Activated CD8-positive, alpha-beta memory T cell treated with anti-CD3 and anti-CD28 coated beads, Interleukin-2, amount 50 U/mL, for 24 hours (primary cell): ENCODE measurements around the gene TRIO.

Source experiments
- DNase-seq: peaks from one replicate; pipeline ENCODE4 v3.0.0-alpha.2; 2020; ENCODE audit errors: extremely low read depth

TRIO gene

GRCh38 chr5:14411216-14411615, 268.1 kb downstream of the TRIO start:
- no peak for DNase-seq

- DNase-seq = no peak
Observed at GRCh38 chr5:14413331-14413750, 270.2 kb downstream of the TRIO start.

- no peak for DNase-seq
Observed at GRCh38 chr5:14414007-14414406, 270.9 kb downstream of the TRIO start.

DNA sequence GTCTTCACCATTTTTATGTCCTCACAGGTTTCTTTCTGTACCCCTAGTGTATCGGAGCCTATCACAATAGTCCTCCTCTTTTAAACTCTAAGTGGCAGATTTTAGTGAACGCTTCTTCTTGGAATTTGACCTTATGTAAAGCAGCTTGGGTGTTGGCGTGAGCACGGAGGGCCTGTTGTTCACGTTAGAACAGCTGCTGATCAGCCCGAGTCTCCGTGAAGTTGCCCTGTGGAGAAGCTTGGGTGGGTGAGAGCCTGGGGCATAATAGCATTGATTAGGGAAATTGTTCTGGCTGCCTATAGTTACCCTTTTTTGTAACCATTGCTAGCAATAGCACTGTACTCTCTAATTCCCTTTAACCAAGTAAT, 271.5 kb downstream of the TRIO start:
- no peak for DNase-seq

DNA sequence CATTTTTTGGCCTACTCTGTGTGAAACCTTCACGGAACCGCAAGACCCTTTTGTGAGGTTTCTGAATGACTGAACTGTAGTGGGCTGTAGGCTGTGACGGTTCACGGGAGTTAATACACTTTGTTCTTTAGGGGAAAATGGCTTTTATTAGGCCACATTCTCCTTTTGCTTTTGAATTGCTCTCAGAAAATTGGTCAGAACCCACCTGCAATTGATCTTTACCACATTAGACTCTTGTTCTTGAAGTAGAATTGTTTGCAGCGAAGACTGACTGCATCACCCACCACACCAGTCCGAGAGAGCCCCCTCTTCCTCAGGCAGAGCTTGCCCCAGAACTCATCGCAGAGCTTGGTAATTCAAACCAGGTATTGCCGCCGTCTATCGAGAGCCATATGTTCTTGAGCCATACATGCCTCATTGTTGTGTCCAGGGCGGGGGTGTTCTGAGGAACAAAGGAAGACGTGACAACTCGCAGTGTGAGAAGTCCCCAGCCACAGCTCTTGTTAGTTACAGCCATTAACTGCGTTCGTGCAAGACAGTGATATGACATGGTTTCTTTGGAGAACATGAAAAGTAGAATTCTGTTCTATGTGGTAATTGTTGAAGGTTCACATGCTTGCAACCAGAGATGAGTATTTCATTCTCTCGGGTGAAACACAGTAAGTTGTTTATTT, 272.0 kb downstream of the TRIO start:
- DNase-seq = no peak

DNA sequence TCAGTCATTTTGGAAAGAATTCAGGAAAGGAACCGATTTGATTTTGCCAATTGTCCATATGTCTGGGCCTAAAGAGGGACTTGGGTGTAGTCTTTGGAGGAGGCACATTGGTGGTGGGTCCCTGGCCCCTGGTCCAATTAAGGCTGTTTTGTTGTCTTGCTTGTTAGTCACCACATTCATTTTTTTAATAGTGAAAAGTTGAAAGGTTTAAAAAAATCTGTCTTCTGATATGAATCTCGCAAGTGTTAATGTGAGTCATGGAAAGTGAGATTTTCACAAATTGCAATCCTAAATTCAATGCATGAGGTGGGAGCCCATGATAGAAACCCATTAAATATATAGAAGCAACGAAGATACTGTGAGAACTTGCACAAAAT, 272.5 kb downstream of the TRIO start:
- no peak for DNase-seq

DNA sequence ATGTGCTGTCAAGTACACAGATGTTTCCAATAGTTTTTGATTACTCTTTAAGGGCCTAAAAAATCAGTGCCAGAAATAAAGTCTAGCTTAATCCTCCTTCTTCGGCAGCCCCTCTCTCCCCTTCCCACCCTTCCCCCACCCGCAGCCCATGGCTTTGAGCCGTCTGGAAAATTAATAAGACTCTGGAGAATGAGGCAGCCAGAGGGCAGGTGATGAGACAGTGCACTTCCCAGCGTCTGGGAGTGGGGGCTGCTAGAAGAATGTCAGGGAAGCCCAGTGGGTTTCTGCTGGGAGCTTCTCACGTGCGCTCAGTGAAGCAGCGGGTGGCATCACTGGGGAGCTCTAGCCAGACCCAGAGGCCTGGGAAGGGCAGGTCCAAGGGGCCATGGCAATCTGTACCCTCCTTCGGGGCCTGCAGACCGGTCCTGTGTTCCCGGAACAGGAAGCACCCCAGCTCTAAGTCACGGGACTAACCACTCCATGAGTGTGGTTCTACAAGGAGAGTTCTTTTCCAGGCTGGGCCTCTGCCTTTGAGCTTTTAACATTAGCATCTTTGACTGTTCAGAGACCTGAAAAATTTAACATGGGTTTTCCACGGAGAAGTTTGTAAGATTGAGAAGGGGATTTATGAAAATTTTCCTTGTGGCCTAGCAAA, 273.6 kb downstream of the TRIO start:
- no peak for DNase-seq

- DNase-seq = no peak
Observed at GRCh38 chr5:14417276-14417730, 274.2 kb downstream of the TRIO start.

GRCh38 chr5:14417792-14418765, 274.9 kb downstream of the TRIO start:
- DNase-seq = no peak

GRCh38 chr5:14419686-14420085, 276.5 kb downstream of the TRIO start:
- DNase-seq = no peak

DNA sequence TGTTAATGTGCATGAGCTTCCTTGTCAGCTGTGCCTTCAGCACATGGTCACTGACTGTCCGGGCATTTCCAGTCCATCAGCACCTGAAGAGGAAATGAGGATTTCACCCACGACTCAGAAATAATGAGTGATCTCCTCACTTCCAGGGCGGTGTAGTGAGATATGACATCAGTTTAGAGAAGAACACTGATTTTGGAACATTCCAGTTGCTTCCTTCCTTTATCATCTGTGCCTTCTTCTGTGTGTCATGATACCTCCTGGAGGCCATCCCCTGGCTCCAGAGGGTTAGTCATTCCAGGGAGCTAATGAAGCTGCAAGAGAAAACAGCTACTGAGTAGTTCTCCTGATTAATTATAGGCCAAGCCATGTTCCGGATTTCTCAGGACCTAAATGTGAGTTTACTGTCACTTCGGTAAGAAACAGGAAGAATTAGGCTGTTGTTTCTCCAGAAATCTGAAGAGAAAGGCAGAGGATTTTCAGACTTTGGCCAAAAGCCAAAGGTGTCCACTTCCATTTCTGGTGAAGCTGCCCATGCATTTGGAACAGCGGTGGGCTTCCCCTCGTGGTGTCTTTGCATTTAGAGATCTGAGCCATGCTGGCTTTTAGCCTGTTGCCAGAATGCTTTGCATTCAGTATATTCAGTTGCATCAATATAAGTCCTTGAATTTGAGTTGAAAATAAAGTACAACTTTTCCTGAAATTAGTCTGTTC, 277.1 kb downstream of the TRIO start:
- DNase-seq = no peak

- DNase-seq = no peak
Observed at GRCh38 chr5:14421851-14422250, 278.7 kb downstream of the TRIO start.

DNA sequence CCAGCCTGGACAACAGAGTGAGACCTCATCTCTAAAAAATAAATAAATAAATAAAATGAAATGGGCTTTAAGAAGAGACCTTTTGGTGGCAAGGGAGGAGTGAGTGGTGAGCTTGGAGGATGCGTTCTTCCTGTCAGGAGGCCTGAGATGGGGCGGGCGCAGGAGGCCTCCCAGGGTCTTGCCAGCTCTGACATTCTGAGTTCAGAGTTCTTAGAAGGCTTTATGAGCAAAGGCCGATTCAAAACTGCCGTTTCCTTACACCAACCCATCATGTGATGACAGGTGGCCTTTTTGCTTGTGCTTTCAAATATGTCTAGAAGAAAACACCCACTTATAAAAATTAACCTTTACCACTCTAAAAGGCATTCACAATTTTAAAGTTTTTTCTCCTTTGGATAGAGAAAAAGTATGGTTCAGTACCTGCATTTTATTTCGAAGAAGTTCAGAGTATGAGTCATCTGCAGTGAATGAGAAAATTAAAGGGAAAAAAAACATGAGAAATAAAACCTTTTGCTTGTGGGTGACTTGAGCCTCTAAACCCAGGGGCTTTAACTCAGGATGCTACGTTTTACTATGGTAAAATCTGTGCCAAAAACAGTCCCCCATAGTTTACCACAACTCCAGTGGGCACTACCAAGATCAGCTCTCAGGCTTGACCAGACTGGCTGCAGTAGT, 281.0 kb downstream of the TRIO start:
- DNase-seq = no peak

DNA sequence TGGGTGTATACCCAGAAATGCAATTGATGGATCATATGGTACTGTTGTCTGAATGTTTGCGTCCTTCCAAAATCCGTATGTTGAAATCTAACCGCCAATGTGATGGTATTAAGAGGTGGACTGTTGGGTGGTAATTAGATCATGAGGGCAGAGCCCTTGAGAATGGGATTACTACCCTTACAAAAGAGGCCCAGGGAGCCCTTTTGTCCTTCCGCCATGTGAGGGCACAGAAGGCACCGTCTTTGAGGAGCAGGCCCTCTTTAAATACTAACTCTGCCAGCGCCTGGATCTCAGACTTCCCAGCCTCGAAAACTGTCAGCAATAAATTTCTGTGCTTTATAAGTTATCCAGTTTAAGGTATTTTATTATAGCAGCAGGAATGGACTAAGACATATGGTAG, 282.4 kb downstream of the TRIO start:
- no peak for DNase-seq

GRCh38 chr5:14426521-14426920, 283.4 kb downstream of the TRIO start:
- DNase-seq = no peak

DNA sequence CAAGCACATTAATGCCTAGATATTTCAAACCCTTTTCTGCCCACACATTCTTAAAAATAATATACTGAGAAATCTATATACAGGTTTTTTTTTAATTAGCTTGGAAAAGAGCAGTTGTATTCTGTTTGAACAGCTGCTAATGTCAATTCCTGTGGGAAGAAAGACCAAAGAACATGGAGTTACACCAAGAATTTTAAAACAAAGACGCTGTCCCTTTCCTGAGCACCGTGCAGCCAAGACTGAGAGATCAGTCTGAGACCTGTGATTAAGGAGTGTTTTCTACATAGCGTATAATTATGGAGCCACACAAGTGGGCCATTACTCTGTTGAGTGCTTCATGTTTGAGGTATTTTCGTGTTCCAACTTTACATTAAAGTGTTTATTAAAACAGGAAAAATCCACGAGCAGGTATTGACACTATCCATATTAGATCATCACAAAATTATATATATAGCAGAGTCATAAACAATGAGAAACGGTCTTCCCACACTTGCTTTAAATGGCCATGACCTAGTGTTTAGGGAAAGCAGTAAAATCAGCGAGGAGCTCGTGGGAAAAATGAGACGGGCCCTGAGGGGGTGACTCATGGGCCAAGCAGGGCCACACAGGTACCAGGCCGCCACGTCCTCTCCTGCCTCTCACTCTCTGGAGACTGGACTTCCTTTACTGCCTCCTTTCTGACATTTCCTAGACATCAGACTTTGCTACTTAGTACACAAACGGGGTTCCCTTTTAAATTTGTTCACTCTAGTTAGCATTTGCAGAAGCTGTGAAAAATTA, 285.4 kb downstream of the TRIO start:
- DNase-seq = no peak

DNA sequence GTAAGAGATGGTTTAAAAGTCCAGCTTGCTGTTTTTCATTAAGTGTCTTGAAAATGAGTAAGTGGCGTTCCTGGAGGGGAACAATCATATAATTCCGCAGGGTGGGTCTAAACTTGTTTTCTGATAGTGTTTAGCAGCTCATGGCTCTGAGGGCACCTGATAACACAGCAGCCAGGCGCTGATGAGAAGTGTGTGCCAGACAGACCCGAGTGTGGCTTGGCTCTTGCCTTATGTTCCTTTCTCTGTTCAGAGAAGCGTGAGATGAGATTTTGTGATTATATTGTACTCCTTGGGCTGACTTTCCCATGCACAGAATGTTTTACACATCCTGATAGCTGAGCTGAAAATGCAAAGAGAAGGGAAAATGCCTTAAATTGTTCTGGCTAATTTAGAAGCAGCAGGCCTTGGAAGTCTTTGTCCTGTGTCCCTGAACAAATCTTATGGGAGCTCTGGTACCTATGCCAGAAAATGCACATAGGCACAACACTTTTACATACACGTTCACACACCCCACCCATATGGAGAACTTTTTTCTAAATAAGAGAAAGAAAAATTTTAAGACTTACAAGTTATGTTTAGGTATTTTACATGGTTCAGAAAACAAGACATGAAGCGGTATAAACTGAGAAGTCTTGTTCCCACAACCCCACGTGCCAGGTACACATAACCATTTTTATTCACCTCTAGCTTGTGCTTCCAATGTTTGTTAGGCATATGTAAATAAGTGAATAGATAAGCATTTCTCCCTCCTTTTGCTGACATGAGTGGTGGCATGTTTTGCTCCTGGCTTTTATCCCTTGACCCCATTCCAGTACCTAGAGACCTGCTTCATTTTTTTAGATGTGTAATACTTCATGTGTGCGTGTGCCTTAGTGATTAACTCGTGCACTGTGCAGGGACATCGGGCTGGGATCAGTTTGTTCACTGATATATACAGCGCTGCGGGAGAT, 286.2 kb downstream of the TRIO start:
- DNase-seq = no peak

DNA sequence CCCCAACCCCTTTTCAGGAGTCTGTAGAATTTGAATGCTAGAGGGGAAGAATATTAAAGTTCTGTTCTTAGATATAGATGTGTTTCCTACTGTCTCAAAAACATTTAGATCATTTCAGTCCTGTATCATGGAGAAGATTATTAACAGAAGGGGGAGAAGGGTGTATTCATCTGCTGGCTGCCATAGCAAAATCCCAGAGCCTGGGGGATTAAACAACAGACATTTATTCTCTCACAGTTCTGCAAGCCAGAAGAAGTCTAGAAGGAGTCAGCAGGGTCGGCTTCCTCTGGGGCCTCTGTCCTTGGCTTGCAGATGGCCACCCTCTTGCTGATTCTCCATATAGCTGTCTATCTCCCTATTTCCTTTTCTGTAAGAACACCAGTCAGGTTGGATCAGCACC, 288.4 kb downstream of the TRIO start:
- no peak for DNase-seq

DNA sequence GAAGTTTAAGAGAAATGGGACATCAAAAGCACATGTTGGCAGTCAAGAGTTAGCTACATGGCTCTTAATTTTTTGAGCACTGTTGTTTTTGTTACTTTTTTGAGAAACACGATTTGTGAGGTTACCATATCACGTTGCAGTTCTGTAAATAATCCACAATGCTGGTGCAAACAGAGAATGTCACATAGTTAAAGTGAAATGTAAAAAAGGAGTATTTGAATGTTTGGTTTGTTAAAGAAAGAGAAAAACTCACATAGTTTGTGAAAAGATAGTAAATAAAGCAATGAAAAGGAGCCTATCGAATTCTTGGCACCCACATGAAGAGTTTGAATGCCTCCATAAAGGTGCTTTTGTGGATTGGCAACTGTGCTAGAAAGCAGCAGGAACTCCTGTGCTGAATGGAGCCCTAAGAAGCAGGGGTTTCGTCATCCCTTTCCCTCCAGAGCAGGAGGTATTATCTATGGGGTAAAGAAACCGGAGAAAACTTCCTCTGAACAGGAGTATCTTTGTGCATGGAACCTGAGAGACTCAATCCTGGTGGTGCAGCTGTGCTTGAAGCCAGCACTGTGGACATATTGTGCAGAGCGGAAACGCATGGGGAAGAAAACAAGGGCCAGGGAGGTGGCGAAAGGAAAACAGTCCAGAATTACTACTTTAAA, 289.9 kb downstream of the TRIO start:
- DNase-seq = no peak
